K562 (cell line): Measurements from ENCODE around the gene ECHDC1. TPM values are rescaled to one million over a fixed set of nuclear protein-coding genes. Genes with fewer than 3 reads are reported as not detected.

ENCODE experiments used
- CGGBP1 ChIP-seq: fragments of 250-450 bp; sonication (Bioruptor Pico); IDR thresholded peaks from 2 replicates; pipeline ENCODE4 v1.9.0; 2021; ENCODE audit warnings: mild to moderate bottlenecking
- KLF16 ChIP-seq: IDR thresholded peaks from 2 replicates; pipeline ENCODE4 v1.6.1; 2016; ENCODE audit warnings: antibody characterized with exemption
- TEAD4 ChIP-seq, 2 experiments: sonication (generic) in 1 of 2; formaldehyde crosslinking in 1 of 2; IDR thresholded peaks; 2 replicates each; pipeline versions ENCODE4 v1.6.1 to v1.8.0; 2012 to 2022; ENCODE audit warnings: borderline replicate concordance in 1 of 2, inconsistent platforms in 1 of 2, low read length in 1 of 2, mild to moderate bottlenecking in 1 of 2, missing genetic modification reagents in 1 of 2
- VEZF1 ChIP-seq: fragments of 200-800 bp; sonication (Bioruptor generic); IDR thresholded peaks from 2 replicates; pipeline ENCODE4 v1.6.1; 2017; ENCODE audit warnings: missing genetic modification characterization, missing compliant biosample characterization
- ZNF407 ChIP-seq: fragments of 450-650 bp; IDR thresholded peaks from 2 replicates; pipeline ENCODE4 v1.6.1; 2016; ENCODE audit warnings: low read depth
- polyA plus RNA-seq, 8 experiments: library from polyadenylated mRNA; depleted of rRNA in 4 of 8; stranded (reverse) in 5 of 8; unstranded in 3 of 8; fragments of >200 nt; fragmentation: Nextera tagmentation in 2 of 8; fragmentation: Illumina TruSeq in 1 of 8; extraction: Ambion mirVana in 2 of 8; extraction: Trizol in 1 of 8; gene quantifications; 2 replicates each; pipeline versions ENCODE4 v1.2.1 to v1.2.3, GENCODE V29; 2011 to 2014; ENCODE audit warnings: inconsistent platforms in 1 of 8, missing spikeins in 1 of 8
- total RNA-seq, 7 experiments: library from RNA; depleted of rRNA in 6 of 7; stranded (reverse); fragments of >200 nt in 6 of 7; fragmentation: Illumina TruSeq in 2 of 7; extraction: Trizol in 2 of 7; gene quantifications; 2 replicates each; pipeline versions ENCODE4 v1.2.1 to v1.2.3, GENCODE V29; 2011 to 2021; ENCODE audit warnings: low replicate concordance in 1 of 7

The ECHDC1 gene
- total and polyA plus RNA-seq, 9 of the 15 experiments (the other 6 are each of a cell fraction or from before 2014, with no cell fraction given): 58.0 to 105 (median 78.6) TPM

- no peak for TF ChIP-seq CGGBP1 (CRISPR knock-in tag)
- TF ChIP-seq ZNF407: no peak
- TF ChIP-seq VEZF1 (CRISPR knock-in tag): 0 out of 2 replicates have a peak, but pooled peaks have one; percentile 34
- peak; percentile 47; the same call in 1 of the 2 replicates for TF ChIP-seq KLF16
- TF ChIP-seq TEAD4 (IDR thresholded peaks at IDR 0.05; ENCODE audit: low read length): 0 out of 2 replicates have a peak, but pooled peaks have one; percentile 35
- TF ChIP-seq TEAD4 (CRISPR knock-in tag; IDR thresholded peaks at IDR 0.05; ENCODE audit: borderline replicate concordance): no peak
Observed at GRCh38 chr6:127276331-127276730, 67.1 kb downstream of the ECHDC1 start (continued).
